Parathyroid adenoma (tissue), 2 donors: ENCODE measurements around the gene ADAMTS19.
"Not testable (repeated sequence)": the region's sequence is repeated elsewhere in the genome, so short reads cannot be mapped to it uniquely, and the experiment has no call there.

Source experiments
- H2AFZ ChIP-seq: fragments of 300-600 bp; sonication (generic); one replicate; pipeline ENCODE4 v1.7.0; 2017; ENCODE audit warnings: antibody characterized with exemption, mild to moderate bottlenecking
- H3K27ac ChIP-seq: fragments of 300-600 bp; sonication (generic); one replicate; pipeline ENCODE4 v1.7.0; 2017
- H3K27me3 ChIP-seq: fragments of 300-600 bp; sonication (generic); one replicate; pipeline ENCODE4 v1.7.0; 2017; ENCODE audit warnings: low read length; ENCODE audit not compliant: control insufficient read depth, insufficient read depth
- H3K36me3 ChIP-seq: fragments of 300-600 bp; sonication (generic); one replicate; pipeline ENCODE4 v1.7.0; 2017; ENCODE audit warnings: low read length; ENCODE audit not compliant: control insufficient read depth, insufficient read depth
- H3K4me1 ChIP-seq: fragments of 300-600 bp; sonication (generic); one replicate; pipeline ENCODE4 v1.7.0; 2017; ENCODE audit warnings: control low read depth
- H3K4me2 ChIP-seq: fragments of 300-600 bp; sonication (generic); one replicate; pipeline ENCODE4 v1.7.0; 2017; ENCODE audit warnings: low read length
- H3K4me3 ChIP-seq: fragments of 300-600 bp; sonication (generic); one replicate; pipeline ENCODE4 v1.7.0; 2017; ENCODE audit warnings: low read depth, low read length
- H3K79me2 ChIP-seq: fragments of 300-600 bp; sonication (generic); one replicate; pipeline ENCODE4 v1.7.0; 2017; ENCODE audit warnings: control low read depth
- H3K9ac ChIP-seq: fragments of 300-600 bp; sonication (generic); one replicate; pipeline ENCODE4 v1.7.0; 2017; ENCODE audit warnings: mild to moderate bottlenecking
- H3K9me3 ChIP-seq: fragments of 300-600 bp; sonication (generic); one replicate; pipeline ENCODE4 v1.7.0; 2017; ENCODE audit warnings: low read length; ENCODE audit not compliant: control insufficient read depth
- CTCF ChIP-seq: fragments of 300-600 bp; sonication (generic); IDR thresholded peaks from one replicate; pipeline ENCODE4 v1.7.0; 2017; ENCODE audit warnings: antibody characterized with exemption, mild to moderate bottlenecking
- donor health status: primary hyperparathyroidism.

ADAMTS19 gene

GRCh38 chr5:129425031-129425430, 35.1 kb upstream of the ADAMTS19 start:
- Histone ChIP-seq H3K9me3 (no peaks in the 10 kb centered on the region), H3K4me2 (no peak overlapping the region), H3K27me3 (no peaks in the 10 kb centered on the region), H2AFZ (no peak overlapping the region), H3K79me2 (no peaks in the 10 kb centered on the region), H3K9ac (no peak overlapping the region), H3K36me3 (no peaks in the 10 kb centered on the region), H3K27ac (no peak overlapping the region), H3K4me1 (no peaks in the 10 kb centered on the region), H3K4me3 (no peak overlapping the region)
- no peak for TF ChIP-seq CTCF

GRCh38 chr5:129426071-129426470, 34.0 kb upstream of the ADAMTS19 start:
- H2AFZ ChIP-seq: no peak overlapping the region
- no peaks in the 10 kb centered on the region for H3K4me1 ChIP-seq
- H3K27ac ChIP-seq: no peak overlapping the region
- no peak for TF ChIP-seq CTCF
- no peak overlapping the region for H3K4me3 ChIP-seq
- no peaks in the 10 kb centered on the region for H3K27me3 ChIP-seq
- no peak overlapping the region for H3K9ac ChIP-seq
- H3K79me2 ChIP-seq: no peaks in the 10 kb centered on the region
- H3K4me2 ChIP-seq: no peak overlapping the region
- H3K36me3 ChIP-seq: no peaks in the 10 kb centered on the region
- no peaks in the 10 kb centered on the region for H3K9me3 ChIP-seq

GRCh38 chr5:129428636-129429035, 31.5 kb upstream of the ADAMTS19 start:
- H3K4me1 ChIP-seq, H3K79me2 ChIP-seq, H3K27me3 ChIP-seq, H3K27ac ChIP-seq, H3K4me2 ChIP-seq, H3K36me3 ChIP-seq, H3K9ac ChIP-seq, H3K9me3 ChIP-seq, H3K4me3 ChIP-seq, H2AFZ ChIP-seq: not testable (repeated sequence)

- no peaks in the 10 kb centered on the region for H3K36me3 ChIP-seq
These were observed 28.7 kb upstream of the ADAMTS19 start for GRCh38 chr5:129431406-129431805.

GRCh38 chr5:129438322-129438721, 21.8 kb upstream of the ADAMTS19 start:
- Histone ChIP-seq H2AFZ (no peak overlapping the region), H3K27me3 (no peaks in the 10 kb centered on the region), H3K79me2 (no peaks in the 10 kb centered on the region), H3K9ac (no peak overlapping the region), H3K9me3 (no peaks in the 10 kb centered on the region), H3K27ac (no peak overlapping the region), H3K4me3 (no peak overlapping the region), H3K4me2 (no peak overlapping the region), H3K4me1 (no peaks in the 10 kb centered on the region), H3K36me3 (no peaks in the 10 kb centered on the region)
- no peak for TF ChIP-seq CTCF

More at GRCh38 chr5:129431406-129431805, 28.7 kb upstream of the ADAMTS19 start:
- H2AFZ ChIP-seq: no peak overlapping the region
- H3K4me1 ChIP-seq: no peaks in the 10 kb centered on the region
- H3K4me3 ChIP-seq: no peak overlapping the region
- no peaks in the 10 kb centered on the region for H3K79me2 ChIP-seq
- no peak overlapping the region for H3K9ac ChIP-seq
- H3K4me2 ChIP-seq: no peak overlapping the region
- H3K27me3 ChIP-seq: no peaks in the 10 kb centered on the region
- no peaks in the 10 kb centered on the region for H3K9me3 ChIP-seq
- H3K27ac ChIP-seq: no peak overlapping the region
- TF ChIP-seq CTCF: no peak
